HepG2 (cell line): ENCODE data around the gene ARHGAP30. TPM values are rescaled to one million over a fixed set of nuclear protein-coding genes. Genes with fewer than 3 reads are reported as not detected.

Source experiments
- ATF3 ChIP-seq: sonication (generic); formaldehyde crosslinking; IDR thresholded peaks from 2 replicates; pipeline ENCODE4 v1.4.0; 2020; ENCODE audit warnings: missing genetic modification reagents
- ATF7 ChIP-seq, 2 experiments: fragments of 450-650 bp in 1 of 2; sonication (generic) in 1 of 2; formaldehyde crosslinking in 1 of 2; IDR thresholded peaks; 2 replicates each; pipeline versions ENCODE4 v1.4.0 to v1.6.1; 2016 to 2020; ENCODE audit warnings: antibody characterized with exemption in 1 of 2, mild to moderate bottlenecking in 1 of 2, missing genetic modification reagents in 1 of 2
- DBP ChIP-seq: sonication (generic); formaldehyde crosslinking; IDR thresholded peaks from 2 replicates; pipeline ENCODE4 v1.4.0; 2020; ENCODE audit warnings: missing genetic modification reagents; ENCODE audit errors: not compliant biosample characterization
- HMGXB4 ChIP-seq, 2 experiments: sonication (generic) in 1 of 2; formaldehyde crosslinking in 1 of 2; IDR thresholded peaks; 2 replicates each; pipeline versions ENCODE4 v1.4.0 to v1.6.1; 2018 to 2020; ENCODE audit warnings: missing genetic modification reagents in 2 of 2, borderline replicate concordance in 1 of 2, low read depth in 1 of 2, mild to moderate bottlenecking in 1 of 2, missing biosample characterization in 1 of 2
- IRF9 ChIP-seq: sonication (generic); formaldehyde crosslinking; IDR thresholded peaks from 2 replicates; pipeline ENCODE4 v1.8.0; 2022; ENCODE audit warnings: missing genetic modification reagents, mild to moderate bottlenecking, borderline replicate concordance
- KMT2B ChIP-seq: IDR thresholded peaks from 2 replicates; pipeline ENCODE4 v1.6.1; 2016; ENCODE audit warnings: missing genetic modification reagents, missing compliant biosample characterization
- MYPOP ChIP-seq: sonication (generic); formaldehyde crosslinking; IDR thresholded peaks from 2 replicates; pipeline ENCODE4 v1.8.1; 2023; ENCODE audit warnings: mild to moderate bottlenecking, moderate library complexity, missing genetic modification reagents
- PAX8 ChIP-seq: sonication (generic); formaldehyde crosslinking; IDR thresholded peaks from 2 replicates; pipeline ENCODE4 v1.8.0; 2022; ENCODE audit warnings: mild to moderate bottlenecking, missing genetic modification reagents, borderline replicate concordance
- SMAD1 ChIP-seq: sonication (generic); formaldehyde crosslinking; IDR thresholded peaks from 2 replicates; pipeline ENCODE4 v1.4.0; 2020; ENCODE audit warnings: missing genetic modification reagents, low read depth, mild to moderate bottlenecking, borderline replicate concordance
- SRF ChIP-seq: IDR thresholded peaks from 2 replicates; pipeline ENCODE4 v1.6.1; 2011; ENCODE audit warnings: mild to moderate bottlenecking, low read depth, low read length, moderate library complexity
- TAF1 ChIP-seq: sonication (generic); formaldehyde crosslinking; IDR thresholded peaks from 2 replicates; pipeline ENCODE4 v1.4.0; 2020; ENCODE audit warnings: missing genetic modification reagents
- ZFY ChIP-seq: sonication (generic); formaldehyde crosslinking; IDR thresholded peaks from 2 replicates; pipeline ENCODE4 v1.4.0; 2020; ENCODE audit warnings: missing genetic modification reagents
- ZNF101 ChIP-seq: sonication (generic); formaldehyde crosslinking; IDR thresholded peaks from 2 replicates; pipeline ENCODE4 v1.4.0; 2020; ENCODE audit warnings: mild to moderate bottlenecking, low read depth, missing genetic modification reagents, borderline replicate concordance
- ZNF160 ChIP-seq: sonication (generic); formaldehyde crosslinking; IDR thresholded peaks from 2 replicates; pipeline ENCODE4 v1.8.0; 2022; ENCODE audit warnings: mild to moderate bottlenecking, inconsistent platforms, missing genetic modification reagents
- ZNF329 ChIP-seq: sonication (generic); formaldehyde crosslinking; IDR thresholded peaks from 2 replicates; pipeline ENCODE4 v1.9.0; 2021; ENCODE audit warnings: low read depth, mild to moderate bottlenecking, missing genetic modification reagents
- ZNF564 ChIP-seq: sonication (generic); formaldehyde crosslinking; IDR thresholded peaks from 2 replicates; pipeline ENCODE4 v1.8.1; 2023; ENCODE audit warnings: mild to moderate bottlenecking, missing genetic modification reagents
- ZNF660 ChIP-seq: sonication (generic); formaldehyde crosslinking; IDR thresholded peaks from 2 replicates; pipeline ENCODE4 v1.5.1; 2020; ENCODE audit warnings: mild to moderate bottlenecking, low read depth, missing genetic modification reagents, borderline replicate concordance
- ZNF7 ChIP-seq: IDR thresholded peaks from 2 replicates; pipeline ENCODE4 v1.6.1; 2016; ENCODE audit warnings: missing biosample characterization, missing genetic modification reagents
- ZNF713 ChIP-seq: sonication (generic); formaldehyde crosslinking; IDR thresholded peaks from 2 replicates; pipeline ENCODE4 v1.4.0; 2020; ENCODE audit warnings: mild to moderate bottlenecking, missing genetic modification reagents
- ZNF83 ChIP-seq: sonication (generic); formaldehyde crosslinking; IDR thresholded peaks from 2 replicates; pipeline ENCODE4 v1.4.0; 2020; ENCODE audit warnings: missing genetic modification reagents, mild to moderate bottlenecking, borderline replicate concordance
- ZNF841 ChIP-seq: sonication (generic); formaldehyde crosslinking; IDR thresholded peaks from 2 replicates; pipeline ENCODE4 v1.8.1; 2023; ENCODE audit warnings: missing genetic modification reagents, borderline replicate concordance
- polyA plus RNA-seq, 8 experiments: library from polyadenylated mRNA; depleted of rRNA in 3 of 8; stranded (reverse) in 7 of 8; unstranded in 1 of 8; fragments of >200 nt; fragmentation: Illumina TruSeq in 4 of 8; extraction: Trizol in 4 of 8; gene quantifications; 2 replicates each; pipeline versions ENCODE4 v1.2.1 to v1.2.3, GENCODE V29; 2011 to 2016; ENCODE audit warnings: low read depth in 4 of 8, missing spikeins in 1 of 8, mixed read lengths in 1 of 8; ENCODE audit not compliant: insufficient read depth in 1 of 8
- total RNA-seq, 5 experiments: library from RNA; depleted of rRNA; stranded (reverse); fragments of >200 nt; fragmentation: Illumina TruSeq; extraction: Trizol; gene quantifications; 2 replicates each; pipeline ENCODE4 v1.2.3, GENCODE V29; 2016; ENCODE audit warnings: low read depth in 1 of 5
- TF ChIP-seq, protein P1 (sequence below): sonication (generic); formaldehyde crosslinking; conservative IDR thresholded peaks from 2 replicates; pipeline ENCODE4 v1.8.1; 2023; ENCODE audit warnings: missing genetic modification reagents

ARHGAP30 gene
- total and polyA plus RNA-seq, 2 of the 13 experiments (the other 11 are each of a cell fraction or from before 2014, with no cell fraction given) = 0.13 to 0.20 TPM

- TF ChIP-seq MYPOP (CRISPR knock-in tag) = no peak
- TF ChIP-seq SMAD1 = no peak
- no peak for TF ChIP-seq ZNF564 (CRISPR knock-in tag)
- no peak for TF ChIP-seq ZNF660 (CRISPR knock-in tag)
- TF ChIP-seq ZNF841 = no peak
- peak; percentile 77 for TF ChIP-seq ZFY (CRISPR knock-in tag)
- no peak for TF ChIP-seq PAX8 (CRISPR knock-in tag)
- peak; percentile 90 for TF ChIP-seq KMT2B (CRISPR knock-in tag)
- peak; percentile 36 for TF ChIP-seq DBP (CRISPR knock-in tag)
- peak; percentile 64 to 66 for TF ChIP-seq HMGXB4 (CRISPR knock-in tag; IDR thresholded peaks at IDR 0.05; ENCODE audit: borderline replicate concordance in 1 of 2, low read depth in 1 of 2)
- no peak for TF ChIP-seq ATF3 (CRISPR knock-in tag)
- no peak for TF ChIP-seq ZNF329 (CRISPR knock-in tag)
- TF ChIP-seq ZNF713 (CRISPR knock-in tag) = no peak
- TF ChIP-seq, protein P1, sequence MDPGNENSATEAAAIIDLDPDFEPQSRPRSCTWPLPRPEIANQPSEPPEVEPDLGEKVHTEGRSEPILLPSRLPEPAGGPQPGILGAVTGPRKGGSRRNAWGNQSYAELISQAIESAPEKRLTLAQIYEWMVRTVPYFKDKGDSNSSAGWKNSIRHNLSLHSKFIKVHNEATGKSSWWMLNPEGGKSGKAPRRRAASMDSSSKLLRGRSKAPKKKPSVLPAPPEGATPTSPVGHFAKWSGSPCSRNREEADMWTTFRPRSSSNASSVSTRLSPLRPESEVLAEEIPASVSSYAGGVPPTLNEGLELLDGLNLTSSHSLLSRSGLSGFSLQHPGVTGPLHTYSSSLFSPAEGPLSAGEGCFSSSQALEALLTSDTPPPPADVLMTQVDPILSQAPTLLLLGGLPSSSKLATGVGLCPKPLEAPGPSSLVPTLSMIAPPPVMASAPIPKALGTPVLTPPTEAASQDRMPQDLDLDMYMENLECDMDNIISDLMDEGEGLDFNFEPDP (CRISPR knock-in tag) = no peak
- peak; percentile 86 for TF ChIP-seq ZNF160
- TF ChIP-seq ATF7 (IDR thresholded peaks at IDR 0.05) = no peak
- no peak for TF ChIP-seq ATF7 (CRISPR knock-in tag; IDR thresholded peaks at IDR 0.05)
- 0 out of 2 replicates have a peak, but pooled peaks have one; percentile 23 for TF ChIP-seq IRF9 (CRISPR knock-in tag)
- TF ChIP-seq ZNF83 (CRISPR knock-in tag) = no peak
- no peak for TF ChIP-seq ZNF101
- peak; percentile 99 for TF ChIP-seq TAF1 (CRISPR knock-in tag)
- TF ChIP-seq ZNF7 = no peak
- TF ChIP-seq SRF = no peak
These were observed 48.3 kb upstream of the ARHGAP30 start, which contains the start of the genes NIT1 and PFDN2 (continued) for GRCh38 chr1:161117759-161118581.
